ENCODE measurements around the gene CAMK2A. TPM values are rescaled to one million over a fixed set of nuclear protein-coding genes. Genes with fewer than 3 reads are reported as not detected.

The CAMK2A gene
- total RNA-seq, 1 experiment from 2014 or later = not detected

DNA sequence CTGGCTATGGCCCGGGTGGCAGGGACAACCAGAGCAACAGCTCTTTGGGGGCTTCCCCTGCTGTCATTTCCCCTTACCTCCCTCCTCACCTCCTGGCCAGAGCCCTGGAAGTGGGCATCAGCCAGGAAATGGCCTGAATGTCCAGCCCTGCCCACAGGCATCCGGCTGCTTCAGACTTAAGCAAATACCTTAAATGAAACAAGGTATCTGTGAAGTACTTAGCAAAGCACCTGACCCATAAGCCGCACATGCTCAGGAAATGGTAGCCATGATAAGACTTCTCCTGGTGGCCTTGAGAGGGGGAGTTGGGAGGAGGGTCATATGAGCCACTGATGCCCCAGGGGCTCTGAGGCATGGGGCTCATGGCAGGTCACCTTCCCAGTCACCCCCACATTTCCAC lies 43.8 kb downstream of the CAMK2A start:
- no peaks in the 10 kb centered on the region for H3K36me3 Mint-ChIP-seq (ENCODE audit: insufficient read depth, unreplicated experiment)
- H3K27me3 ChIP-seq (replicated peaks; ENCODE audit: control insufficient read depth, insufficient read depth, low read length) = no peaks in the 10 kb centered on the region
- no peak overlapping the region for H3K4me3 ChIP-seq (ENCODE audit: low read depth, low read length)
- TF ChIP-seq, protein P1, sequence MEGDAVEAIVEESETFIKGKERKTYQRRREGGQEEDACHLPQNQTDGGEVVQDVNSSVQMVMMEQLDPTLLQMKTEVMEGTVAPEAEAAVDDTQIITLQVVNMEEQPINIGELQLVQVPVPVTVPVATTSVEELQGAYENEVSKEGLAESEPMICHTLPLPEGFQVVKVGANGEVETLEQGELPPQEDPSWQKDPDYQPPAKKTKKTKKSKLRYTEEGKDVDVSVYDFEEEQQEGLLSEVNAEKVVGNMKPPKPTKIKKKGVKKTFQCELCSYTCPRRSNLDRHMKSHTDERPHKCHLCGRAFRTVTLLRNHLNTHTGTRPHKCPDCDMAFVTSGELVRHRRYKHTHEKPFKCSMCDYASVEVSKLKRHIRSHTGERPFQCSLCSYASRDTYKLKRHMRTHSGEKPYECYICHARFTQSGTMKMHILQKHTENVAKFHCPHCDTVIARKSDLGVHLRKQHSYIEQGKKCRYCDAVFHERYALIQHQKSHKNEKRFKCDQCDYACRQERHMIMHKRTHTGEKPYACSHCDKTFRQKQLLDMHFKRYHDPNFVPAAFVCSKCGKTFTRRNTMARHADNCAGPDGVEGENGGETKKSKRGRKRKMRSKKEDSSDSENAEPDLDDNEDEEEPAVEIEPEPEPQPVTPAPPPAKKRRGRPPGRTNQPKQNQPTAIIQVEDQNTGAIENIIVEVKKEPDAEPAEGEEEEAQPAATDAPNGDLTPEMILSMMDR (IDR thresholded peaks at IDR 0.05; ENCODE audit: insufficient read depth in 1 of 2, low read depth in 1 of 2, low read length in 1 of 2, severe bottlenecking in 1 of 2, unreplicated experiment in 1 of 2) = no peak
- no peaks in the 10 kb centered on the region for H3K4me1 ChIP-seq
- H3K27ac Mint-ChIP-seq (ENCODE audit: unreplicated experiment) = peak overlapping the region; percentile 8
- no peaks in the 10 kb centered on the region for H3K4me1 Mint-ChIP-seq (ENCODE audit: low read depth, unreplicated experiment)
- no peaks in the 10 kb centered on the region for H3K36me3 ChIP-seq (ENCODE audit: control insufficient read depth, insufficient read depth, low read length)
- no TSS peak for BruUV-seq (replicated peaks)
- CTCF ChIA-PET = no interaction called here
- no peak overlapping the region for H3K4me3 Mint-ChIP-seq (ENCODE audit: unreplicated experiment)
- no peaks in the 10 kb centered on the region for H3K9me3 ChIP-seq
- POLR2A ChIA-PET = no interaction called here
- H3K27me3 Mint-ChIP-seq (ENCODE audit: insufficient read depth, unreplicated experiment) = no peaks in the 10 kb centered on the region
- no peak for DNase-seq
- intact Hi-C loops (cut with micrococcal nuclease; ENCODE audit: unreplicated experiment) = no loop called here
- no peaks in the 10 kb centered on the region for H3K9me3 Mint-ChIP-seq (ENCODE audit: unreplicated experiment)

DNA sequence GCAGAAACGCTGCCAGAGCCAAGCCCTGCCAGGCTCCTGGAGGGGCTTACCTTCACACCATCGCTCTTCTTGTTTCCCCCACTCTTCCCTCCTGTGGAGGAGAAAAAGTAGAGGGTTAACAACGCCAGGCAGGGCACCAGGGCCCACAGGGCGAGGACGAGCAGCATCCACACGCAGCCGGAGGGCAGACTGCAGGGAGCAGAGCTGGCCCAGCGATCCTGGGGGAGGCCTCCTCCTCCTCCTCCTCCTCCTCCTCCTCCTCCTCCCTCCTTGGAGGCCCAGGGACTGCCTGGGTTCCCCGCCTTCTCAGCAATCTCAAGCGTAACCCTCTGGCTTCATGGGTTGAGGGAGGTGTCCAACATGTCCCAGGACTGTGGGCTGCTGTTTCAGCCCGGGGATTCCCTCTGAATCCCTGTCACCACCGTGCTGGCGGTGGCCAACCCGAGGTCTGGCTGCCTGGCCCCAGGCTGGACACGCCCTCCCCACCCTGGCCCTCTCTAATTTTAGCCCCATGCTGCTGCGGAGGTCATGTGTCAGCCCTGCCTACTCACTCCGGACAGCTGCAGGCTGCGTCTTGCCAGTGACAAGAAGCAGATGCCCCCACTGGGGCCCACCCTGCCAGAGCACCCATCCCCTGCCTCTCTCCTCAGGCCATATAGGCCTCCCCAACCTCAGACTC lies 44.3 kb downstream of the CAMK2A start:
- Mint-ChIP-seq H3K4me3 (ENCODE audit: unreplicated experiment) (no peak overlapping the region), H3K4me1 (ENCODE audit: low read depth, unreplicated experiment) (no peaks in the 10 kb centered on the region), H3K27me3 (ENCODE audit: insufficient read depth, unreplicated experiment) (no peaks in the 10 kb centered on the region), H3K36me3 (ENCODE audit: insufficient read depth, unreplicated experiment) (no peaks in the 10 kb centered on the region), H3K9me3 (ENCODE audit: unreplicated experiment) (no peaks in the 10 kb centered on the region), H3K27ac (ENCODE audit: unreplicated experiment) (peak overlapping the region; percentile 8)
- Histone ChIP-seq H3K27me3 (replicated peaks; ENCODE audit: control insufficient read depth, insufficient read depth, low read length) (no peaks in the 10 kb centered on the region), H3K4me3 (ENCODE audit: low read depth, low read length) (no peak overlapping the region), H3K9me3 (no peaks in the 10 kb centered on the region), H3K4me1 (no peaks in the 10 kb centered on the region), H3K36me3 (ENCODE audit: control insufficient read depth, insufficient read depth, low read length) (no peaks in the 10 kb centered on the region)
- ChIA-PET CTCF (no interaction called here), POLR2A (no interaction called here)
- no peak for DNase-seq
- BruUV-seq (replicated peaks) = no TSS peak
- TF ChIP-seq, protein P1 (IDR thresholded peaks at IDR 0.05; ENCODE audit: insufficient read depth in 1 of 2, low read depth in 1 of 2, low read length in 1 of 2, severe bottlenecking in 1 of 2, unreplicated experiment in 1 of 2) = no peak
- intact Hi-C loops (cut with micrococcal nuclease; ENCODE audit: unreplicated experiment) = no loop called here

DNA sequence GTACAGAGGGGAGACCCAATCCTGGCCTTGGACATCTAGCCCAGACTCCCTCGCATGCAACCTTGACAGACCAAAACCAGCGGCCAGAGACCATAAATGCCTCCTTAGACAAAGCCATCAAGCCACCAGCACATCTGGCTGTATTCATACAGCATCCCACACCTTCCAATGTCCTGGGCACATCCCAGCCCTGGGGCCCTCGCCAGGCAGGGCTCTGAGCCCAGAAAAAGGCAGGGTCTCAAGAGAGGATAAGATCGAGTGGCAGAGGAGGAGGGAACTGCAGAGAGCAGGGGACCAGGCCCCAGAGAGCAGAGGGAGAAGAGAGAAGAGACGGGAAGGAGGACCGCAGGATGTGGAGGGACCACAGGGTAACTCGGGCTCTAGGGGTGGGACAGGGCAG lies 45.4 kb downstream of the CAMK2A start:
- no peaks in the 10 kb centered on the region for H3K36me3 Mint-ChIP-seq (ENCODE audit: insufficient read depth, unreplicated experiment)
- DNase-seq = no peak
- intact Hi-C loops (cut with micrococcal nuclease; ENCODE audit: unreplicated experiment) = no loop called here
- ChIA-PET CTCF (no interaction called here), POLR2A (no interaction called here)
- H3K4me3 ChIP-seq (ENCODE audit: low read depth, low read length) = no peak overlapping the region
- BruUV-seq (replicated peaks) = no TSS peak
- no peaks in the 10 kb centered on the region for H3K27me3 Mint-ChIP-seq (ENCODE audit: insufficient read depth, unreplicated experiment)
- H3K4me3 Mint-ChIP-seq (ENCODE audit: unreplicated experiment) = no peak overlapping the region
- no peaks in the 10 kb centered on the region for H3K4me1 ChIP-seq
- H3K4me1 Mint-ChIP-seq (ENCODE audit: low read depth, unreplicated experiment) = no peaks in the 10 kb centered on the region
- H3K9me3 ChIP-seq = no peaks in the 10 kb centered on the region
- H3K36me3 ChIP-seq (ENCODE audit: control insufficient read depth, insufficient read depth, low read length) = no peaks in the 10 kb centered on the region; the same call in 1 of the 2 replicates
- no peak overlapping the region for H3K27ac Mint-ChIP-seq (ENCODE audit: unreplicated experiment)
- no peaks in the 10 kb centered on the region for H3K9me3 Mint-ChIP-seq (ENCODE audit: unreplicated experiment)
- H3K27me3 ChIP-seq (replicated peaks; ENCODE audit: control insufficient read depth, insufficient read depth, low read length) = no peaks in the 10 kb centered on the region
- TF ChIP-seq, protein P1 (IDR thresholded peaks at IDR 0.05; ENCODE audit: insufficient read depth in 1 of 2, low read depth in 1 of 2, low read length in 1 of 2, severe bottlenecking in 1 of 2, unreplicated experiment in 1 of 2) = no peak
